BE2C (cell line): Measurements from ENCODE around the gene RFT1.

Experiments used
- DNase-seq: peaks from one replicate; pipeline ENCODE4 v3.0.0-alpha.2; 2020
- H3K27me3 ChIP-seq: fragments of 250-450 bp; sonication (Bioruptor Pico); 2 replicates; pipeline ENCODE4 v1.5.1; 2020; ENCODE audit warnings: mild to moderate bottlenecking
- H3K36me3 ChIP-seq: fragments of 250-450 bp; sonication (Bioruptor Pico); 2 replicates; pipeline ENCODE4 v1.5.1; 2020; ENCODE audit warnings: mild to moderate bottlenecking
- H3K4me1 ChIP-seq: fragments of 250-450 bp; sonication (Bioruptor Pico); 2 replicates; pipeline ENCODE4 v1.5.1; 2020
- H3K4me3 ChIP-seq: 2 replicates; pipeline ENCODE4 v1.5.1; 2011; ENCODE audit warnings: low read depth, low read length
- H3K9me3 ChIP-seq: fragments of 250-450 bp; sonication (Bioruptor Pico); 2 replicates; pipeline ENCODE4 v1.5.1; 2020
- TF ChIP-seq, protein P1 (sequence below): IDR thresholded peaks from 2 replicates; pipeline ENCODE4 v1.5.1; 2012; ENCODE audit warnings: mild to moderate bottlenecking, low read depth, low read length

The RFT1 gene

DNA sequence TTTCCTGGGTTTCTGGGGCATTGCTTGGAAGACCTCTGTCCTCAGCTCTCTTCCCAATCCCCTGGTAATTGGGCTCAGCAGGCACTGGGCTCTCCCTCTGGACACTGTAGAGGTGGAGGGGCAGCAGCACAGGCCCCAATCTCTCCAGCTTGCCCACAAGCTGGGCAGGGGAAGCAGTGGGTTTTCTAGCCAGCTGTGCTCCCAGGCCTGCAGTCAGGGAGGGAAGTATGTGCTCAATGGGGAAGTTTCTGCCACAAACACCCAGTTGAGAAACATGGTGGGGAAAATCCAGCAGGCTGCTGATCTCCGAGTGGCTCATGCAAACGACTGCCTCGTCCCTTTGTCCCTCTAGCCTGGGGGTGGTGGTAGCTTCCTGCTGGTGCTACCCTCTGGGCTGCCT, 12.8 kb upstream of the RFT1 start:
- H3K36me3 ChIP-seq = no peaks in the 10 kb centered on the region
- no peak for DNase-seq
- H3K27me3 ChIP-seq = no peaks in the 10 kb centered on the region
- TF ChIP-seq, protein P1, sequence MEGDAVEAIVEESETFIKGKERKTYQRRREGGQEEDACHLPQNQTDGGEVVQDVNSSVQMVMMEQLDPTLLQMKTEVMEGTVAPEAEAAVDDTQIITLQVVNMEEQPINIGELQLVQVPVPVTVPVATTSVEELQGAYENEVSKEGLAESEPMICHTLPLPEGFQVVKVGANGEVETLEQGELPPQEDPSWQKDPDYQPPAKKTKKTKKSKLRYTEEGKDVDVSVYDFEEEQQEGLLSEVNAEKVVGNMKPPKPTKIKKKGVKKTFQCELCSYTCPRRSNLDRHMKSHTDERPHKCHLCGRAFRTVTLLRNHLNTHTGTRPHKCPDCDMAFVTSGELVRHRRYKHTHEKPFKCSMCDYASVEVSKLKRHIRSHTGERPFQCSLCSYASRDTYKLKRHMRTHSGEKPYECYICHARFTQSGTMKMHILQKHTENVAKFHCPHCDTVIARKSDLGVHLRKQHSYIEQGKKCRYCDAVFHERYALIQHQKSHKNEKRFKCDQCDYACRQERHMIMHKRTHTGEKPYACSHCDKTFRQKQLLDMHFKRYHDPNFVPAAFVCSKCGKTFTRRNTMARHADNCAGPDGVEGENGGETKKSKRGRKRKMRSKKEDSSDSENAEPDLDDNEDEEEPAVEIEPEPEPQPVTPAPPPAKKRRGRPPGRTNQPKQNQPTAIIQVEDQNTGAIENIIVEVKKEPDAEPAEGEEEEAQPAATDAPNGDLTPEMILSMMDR = no peak
- no peak overlapping the region for H3K4me3 ChIP-seq
- no peaks in the 10 kb centered on the region for H3K4me1 ChIP-seq
- no peaks in the 10 kb centered on the region for H3K9me3 ChIP-seq

DNA sequence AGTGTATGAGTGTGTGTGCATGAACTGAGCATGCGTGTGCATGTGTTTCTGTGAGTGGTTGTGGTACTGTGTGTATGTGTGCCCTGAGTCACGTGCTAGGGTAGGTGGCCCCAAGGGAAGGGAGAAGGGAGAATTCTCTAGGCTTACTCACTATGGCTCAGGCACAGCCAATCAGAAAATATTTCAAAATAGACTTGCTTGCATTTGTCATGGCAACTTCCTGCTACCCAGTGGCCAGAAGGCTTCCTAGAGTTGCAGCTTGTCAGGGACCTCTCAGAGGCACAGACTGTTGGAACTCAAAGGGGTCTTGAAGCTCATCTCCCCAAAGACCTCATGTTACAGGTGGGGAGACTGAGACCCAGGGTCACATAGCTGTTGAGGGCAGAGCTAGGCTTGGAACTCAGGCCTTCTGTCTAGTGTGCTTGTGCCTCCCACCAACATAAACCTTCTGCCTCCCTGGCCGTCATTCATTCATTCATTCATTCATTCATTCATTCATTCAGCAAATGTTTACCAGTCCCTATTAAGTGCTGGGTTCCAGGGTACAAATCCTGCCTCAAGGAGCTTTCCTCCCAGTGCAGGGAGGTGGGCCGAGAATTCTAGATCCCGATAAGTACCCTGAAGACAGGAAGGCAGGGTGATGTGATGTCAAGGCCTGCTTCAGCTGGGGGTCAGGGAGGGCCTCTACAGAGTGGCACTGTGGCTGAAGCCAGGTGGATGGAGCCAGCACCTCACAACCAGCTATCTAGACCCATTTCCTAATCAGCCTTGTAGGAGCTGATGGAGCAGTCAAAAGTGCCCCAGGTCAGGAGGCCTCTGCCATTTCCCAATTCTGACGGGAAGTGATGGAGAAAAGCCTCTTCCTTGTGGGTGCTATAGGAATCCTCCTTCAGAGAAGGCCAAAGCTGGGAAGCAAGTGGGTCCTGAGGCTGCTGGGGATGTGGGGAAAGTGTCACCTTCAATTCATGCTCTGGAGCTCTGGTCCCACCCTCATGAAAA, 10.9 kb upstream of the RFT1 start:
- Histone ChIP-seq H3K4me1 (no peaks in the 10 kb centered on the region), H3K9me3 (no peaks in the 10 kb centered on the region), H3K27me3 (no peaks in the 10 kb centered on the region), H3K36me3 (no peaks in the 10 kb centered on the region), H3K4me3 (no peak overlapping the region)
- TF ChIP-seq, protein P1 = no peak
- no peak for DNase-seq

DNA sequence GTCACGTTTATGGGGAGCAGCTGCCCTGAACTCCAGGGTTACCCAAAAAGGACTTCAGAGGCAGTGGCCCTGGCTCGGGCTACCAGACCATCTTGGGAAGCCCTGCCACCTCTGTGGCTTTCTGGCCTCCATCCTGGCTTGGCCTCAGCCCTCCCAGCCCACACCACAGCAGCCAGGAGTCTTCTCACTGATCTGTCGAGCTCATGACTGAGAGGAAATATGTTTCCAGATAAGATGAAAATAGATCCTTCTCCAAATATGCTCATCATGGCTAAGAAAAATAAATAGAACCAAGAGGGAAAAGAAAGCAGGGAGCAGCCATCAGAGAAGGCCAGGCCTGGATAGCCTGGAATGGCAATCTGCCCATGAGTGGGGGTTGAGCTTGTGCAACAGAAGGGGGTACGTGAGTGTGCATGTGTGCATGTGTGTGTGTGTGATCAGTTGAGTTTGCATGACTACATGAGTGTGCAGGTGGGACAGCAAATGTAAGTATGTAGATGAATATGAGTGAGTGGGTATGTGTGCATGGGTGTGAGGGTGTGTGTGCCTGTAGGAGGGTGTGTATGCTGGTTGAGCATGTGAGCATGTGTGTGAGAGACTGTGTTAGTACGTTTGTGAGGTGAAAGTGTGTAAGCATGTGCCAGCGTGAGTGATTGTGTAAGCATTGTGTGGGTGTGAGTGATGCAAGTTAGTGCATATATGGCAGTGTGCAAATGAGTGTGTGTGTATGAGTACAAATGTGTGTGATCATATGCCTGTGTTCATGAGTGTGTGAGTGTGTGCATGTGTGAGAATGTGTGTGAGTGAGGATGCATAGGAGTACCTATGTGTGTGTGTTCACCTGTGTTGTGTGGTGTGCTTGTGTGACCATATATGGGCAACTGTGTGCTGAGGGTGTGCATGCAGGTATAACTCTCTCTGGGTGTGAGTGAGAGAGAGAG, 9.9 kb upstream of the RFT1 start:
- no peak for DNase-seq
- Histone ChIP-seq H3K36me3 (no peaks in the 10 kb centered on the region), H3K27me3 (no peaks in the 10 kb centered on the region), H3K4me1 (no peaks in the 10 kb centered on the region), H3K4me3 (no peak overlapping the region), H3K9me3 (no peaks in the 10 kb centered on the region)
- TF ChIP-seq, protein P1 = no peak

- Histone ChIP-seq H3K36me3 (no peaks in the 10 kb centered on the region), H3K9me3 (no peaks in the 10 kb centered on the region), H3K4me1 (no peaks in the 10 kb centered on the region), H3K4me3 (no peak overlapping the region), H3K27me3 (no peaks in the 10 kb centered on the region)
- no peak for DNase-seq
- TF ChIP-seq, protein P1 = no peak
Observed at GRCh38 chr3:53137835-53138446, 7.7 kb upstream of the RFT1 start.

DNA sequence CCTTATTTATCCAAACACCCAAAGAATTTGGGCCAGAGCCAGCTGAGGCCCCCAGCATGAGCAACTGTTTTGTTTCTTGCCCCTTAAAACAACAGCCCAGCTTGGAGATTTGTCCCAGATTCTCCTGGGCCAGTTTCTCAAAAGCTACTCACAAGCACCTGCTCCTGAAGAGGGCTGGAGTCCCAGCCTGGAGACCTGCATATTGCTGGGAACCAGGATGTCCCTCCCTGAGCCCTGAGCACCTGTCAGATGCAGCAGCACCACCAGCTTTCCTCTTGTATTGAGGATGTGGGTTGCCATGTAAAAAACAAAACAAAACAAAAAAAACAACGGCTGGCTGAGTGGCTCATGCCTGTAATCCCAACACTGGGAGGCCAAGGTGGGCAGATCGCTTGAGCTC, 7.0 kb upstream of the RFT1 start:
- no peak for DNase-seq
- Histone ChIP-seq H3K9me3 (no peaks in the 10 kb centered on the region), H3K4me1 (no peaks in the 10 kb centered on the region), H3K4me3 (no peak overlapping the region), H3K36me3 (no peaks in the 10 kb centered on the region), H3K27me3 (no peaks in the 10 kb centered on the region)
- TF ChIP-seq, protein P1 = no peak
